HG03565 (cell line): Measurements from ENCODE around the gene SCNN1A.
"Not testable (repeated sequence)": the region's sequence is repeated elsewhere in the genome, so short reads cannot be mapped to it uniquely, and the experiment has no call there.

Experiments
- ATAC-seq: cut with Tn5 transposase; IDR thresholded peaks from one replicate; pipeline ENCODE4 v1.9.1; 2021; ENCODE audit warnings: mild to moderate bottlenecking, moderate library complexity; ENCODE audit not compliant: unreplicated experiment

SCNN1A gene

GRCh38 chr12:6351622-6352021, 23.7 kb downstream of the SCNN1A start:
- ATAC-seq, result no peak

GRCh38 chr12:6347367-6348338, 27.7 kb downstream of the SCNN1A start:
- no peak for ATAC-seq

GRCh38 chr12:6346942-6347341, 28.4 kb downstream of the SCNN1A start:
- no peak for ATAC-seq

- no peak for ATAC-seq
These were observed 29.0 kb downstream of the SCNN1A start for GRCh38 chr12:6346235-6346832.

GRCh38 chr12:6345319-6346091, 29.9 kb downstream of the SCNN1A start:
- ATAC-seq, result no peak

- ATAC-seq, result not testable (repeated sequence)
These were observed 31.2 kb downstream of the SCNN1A start for GRCh38 chr12:6344101-6344660.

GRCh38 chr12:6343518-6343917, 31.8 kb downstream of the SCNN1A start:
- ATAC-seq, result no peak

- ATAC-seq, result no peak
These were observed 33.0 kb downstream of the SCNN1A start for GRCh38 chr12:6342140-6342889.

- no peak for ATAC-seq
These were observed 33.8 kb downstream of the SCNN1A start, which contains the start of gene TNFRSF1A for GRCh38 chr12:6341417-6342139. Gene TNFRSF1A, minus strand, starts transcription at chr12:6342076. Its CDS starts 262 bp downstream, at chr12:6341814.

- ATAC-seq, result no peak
These were observed 34.5 kb downstream of the SCNN1A start for GRCh38 chr12:6340745-6341416.

GRCh38 chr12:6340032-6340638, 35.2 kb downstream of the SCNN1A start:
- ATAC-seq, result no peak

- ATAC-seq, result no peak
These were observed 36.4 kb downstream of the SCNN1A start for GRCh38 chr12:6338955-6339354.

- not testable (repeated sequence) for ATAC-seq
These were observed 36.8 kb downstream of the SCNN1A start for GRCh38 chr12:6338536-6338935.

- no peak for ATAC-seq
These were observed 37.4 kb downstream of the SCNN1A start for GRCh38 chr12:6337958-6338433.

GRCh38 chr12:6336889-6337853, 38.2 kb downstream of the SCNN1A start:
- no peak for ATAC-seq

GRCh38 chr12:6336079-6336888, 39.1 kb downstream of the SCNN1A start:
- no peak for ATAC-seq
